Effector memory CD4-positive, alpha-beta T cell (primary cell): ENCODE results near the gene VAT1L.

ENCODE experiments used
- DNase-seq, 3 donors: peaks; one replicate each; pipeline ENCODE4 v3.0.0-alpha.2; 2020
- H3K27ac ChIP-seq: 2 replicates; pipeline ENCODE4 v1.7.0; 2013; ENCODE audit warnings: mild to moderate bottlenecking, low read length, moderate library complexity; ENCODE audit not compliant: insufficient read depth, poor library complexity, severe bottlenecking
- H3K27me3 ChIP-seq: replicated peaks from 2 replicates; pipeline ENCODE4 v1.7.0; 2013; ENCODE audit warnings: mild to moderate bottlenecking, low read length; ENCODE audit not compliant: insufficient read depth, control insufficient read depth, poor library complexity, severe bottlenecking
- H3K36me3 ChIP-seq: 2 replicates; pipeline ENCODE4 v1.7.0; 2013; ENCODE audit warnings: mild to moderate bottlenecking, low read length, moderate library complexity; ENCODE audit not compliant: control insufficient read depth, insufficient read depth
- H3K4me1 ChIP-seq: 2 replicates; pipeline ENCODE4 v1.7.0; 2013; ENCODE audit warnings: low read length, mild to moderate bottlenecking; ENCODE audit not compliant: control insufficient read depth, insufficient read depth, poor library complexity, severe bottlenecking
- H3K4me3 ChIP-seq: 2 replicates; pipeline ENCODE4 v1.7.0; 2013; ENCODE audit warnings: low read length, low read depth, mild to moderate bottlenecking; ENCODE audit not compliant: insufficient read depth, poor library complexity, severe bottlenecking
- H3K9me3 ChIP-seq: 2 replicates; pipeline ENCODE4 v1.7.0; 2013; ENCODE audit warnings: mild to moderate bottlenecking, low read length, moderate library complexity; ENCODE audit not compliant: control insufficient read depth

Gene VAT1L

GRCh38 chr16:77956231-77956630 is 167.9 kb downstream of the VAT1L start:
- Histone ChIP-seq H3K27me3 (no peaks in the 10 kb centered on the region), H3K27ac (no peak overlapping the region), H3K36me3 (no peaks in the 10 kb centered on the region), H3K4me1 (no peaks in the 10 kb centered on the region), H3K4me3 (no peak overlapping the region), H3K9me3 (no peaks in the 10 kb centered on the region)
- no peak for DNase-seq

GRCh38 chr16:77960766-77961165 is 172.4 kb downstream of the VAT1L start:
- no peak for DNase-seq
- no peaks in the 10 kb centered on the region for H3K9me3 ChIP-seq

GRCh38 chr16:77961814-77962213 is 173.4 kb downstream of the VAT1L start:
- no peaks in the 10 kb centered on the region for H3K4me1 ChIP-seq
- no peaks in the 10 kb centered on the region for H3K9me3 ChIP-seq
- no peaks in the 10 kb centered on the region for H3K36me3 ChIP-seq
- DNase-seq: no peak
- H3K4me3 ChIP-seq: no peak overlapping the region
- H3K27me3 ChIP-seq: no peaks in the 10 kb centered on the region
- H3K27ac ChIP-seq: no peak overlapping the region

More at GRCh38 chr16:77960766-77961165, 172.4 kb downstream of the VAT1L start:
- H3K27ac ChIP-seq: no peak overlapping the region
- no peak overlapping the region for H3K4me3 ChIP-seq
- no peaks in the 10 kb centered on the region for H3K27me3 ChIP-seq
- H3K36me3 ChIP-seq: no peaks in the 10 kb centered on the region
- no peaks in the 10 kb centered on the region for H3K4me1 ChIP-seq

GRCh38 chr16:77962689-77963088 is 174.3 kb downstream of the VAT1L start:
- Histone ChIP-seq H3K9me3 (no peaks in the 10 kb centered on the region), H3K27me3 (no peaks in the 10 kb centered on the region), H3K27ac (no peak overlapping the region), H3K4me3 (no peak overlapping the region), H3K36me3 (no peaks in the 10 kb centered on the region), H3K4me1 (no peaks in the 10 kb centered on the region)
- DNase-seq: no peak

- Histone ChIP-seq H3K9me3 (no peaks in the 10 kb centered on the region), H3K4me3 (no peak overlapping the region), H3K36me3 (no peaks in the 10 kb centered on the region), H3K27ac (no peak overlapping the region), H3K4me1 (no peaks in the 10 kb centered on the region), H3K27me3 (no peaks in the 10 kb centered on the region)
- DNase-seq: no peak
Measured at GRCh38 chr16:77963185-77964044, 175.1 kb downstream of the VAT1L start.

- Histone ChIP-seq H3K36me3 (no peaks in the 10 kb centered on the region), H3K4me3 (no peak overlapping the region)
Measured at GRCh38 chr16:77965346-77965745, 177.0 kb downstream of the VAT1L start.

GRCh38 chr16:77967054-77967904 is 178.9 kb downstream of the VAT1L start:
- H3K27ac ChIP-seq: no peak overlapping the region
- H3K4me1 ChIP-seq: no peaks in the 10 kb centered on the region
- DNase-seq: no peak
- H3K27me3 ChIP-seq: no peaks in the 10 kb centered on the region
- H3K36me3 ChIP-seq: no peaks in the 10 kb centered on the region
- no peaks in the 10 kb centered on the region for H3K9me3 ChIP-seq
- no peak overlapping the region for H3K4me3 ChIP-seq

More at GRCh38 chr16:77965346-77965745, 177.0 kb downstream of the VAT1L start:
- no peaks in the 10 kb centered on the region for H3K4me1 ChIP-seq
- H3K27me3 ChIP-seq: no peaks in the 10 kb centered on the region
- DNase-seq: no peak
- H3K27ac ChIP-seq: no peak overlapping the region
- no peaks in the 10 kb centered on the region for H3K9me3 ChIP-seq

- DNase-seq: no peak
- Histone ChIP-seq H3K36me3 (no peaks in the 10 kb centered on the region), H3K27ac (no peak overlapping the region), H3K4me1 (no peaks in the 10 kb centered on the region), H3K4me3 (no peak overlapping the region), H3K27me3 (no peaks in the 10 kb centered on the region), H3K9me3 (no peaks in the 10 kb centered on the region)
Measured at GRCh38 chr16:77969861-77970260, 181.5 kb downstream of the VAT1L start.

- Histone ChIP-seq H3K36me3 (no peaks in the 10 kb centered on the region), H3K27ac (no peak overlapping the region), H3K4me1 (no peaks in the 10 kb centered on the region), H3K9me3 (no peaks in the 10 kb centered on the region), H3K27me3 (no peaks in the 10 kb centered on the region), H3K4me3 (no peak overlapping the region)
- DNase-seq: no peak
Measured at GRCh38 chr16:77970371-77970770, 182.0 kb downstream of the VAT1L start.
